ENCODE measurements around the gene TMEM244.
"Not testable (repeated sequence)": the region's sequence is repeated elsewhere in the genome, so short reads cannot be mapped to it uniquely, and the experiment has no call there.

Gene TMEM244

GRCh38 chr6:129852257-129852858 is 8.8 kb downstream of the TMEM244 start:
- Histone ChIP-seq H3K9me3 (ENCODE audit: control insufficient read depth, insufficient read depth, low read length) (no peaks in the 10 kb centered on the region), H3K9ac (ENCODE audit: low read depth, low read length) (no peak overlapping the region), H3K36me3 (ENCODE audit: insufficient read depth, low read length) (no peaks in the 10 kb centered on the region), H3K4me1 (ENCODE audit: insufficient read depth, low read length) (peaks cover 6% of the 10 kb centered on the region; the same call in 1 of the 2 replicates)

GRCh38 chr6:129849456-129849855 is 11.7 kb downstream of the TMEM244 start:
- no peaks in the 10 kb centered on the region for H3K9me3 ChIP-seq (ENCODE audit: control insufficient read depth, insufficient read depth, low read length)
- no peak overlapping the region for H3K9ac ChIP-seq (ENCODE audit: low read depth, low read length)
- no peaks in the 10 kb centered on the region for H3K36me3 ChIP-seq (ENCODE audit: insufficient read depth, low read length)
- H3K4me1 ChIP-seq (ENCODE audit: insufficient read depth, low read length), result peaks cover 12% of the 10 kb centered on the region; the same call in 1 of the 2 replicates

GRCh38 chr6:129846761-129847160 is 14.4 kb downstream of the TMEM244 start:
- H3K36me3 ChIP-seq (ENCODE audit: insufficient read depth, low read length), result no peaks in the 10 kb centered on the region
- H3K4me1 ChIP-seq (ENCODE audit: insufficient read depth, low read length), result peaks cover 23% of the 10 kb centered on the region
- no peaks in the 10 kb centered on the region for H3K9me3 ChIP-seq (ENCODE audit: control insufficient read depth, insufficient read depth, low read length)
- H3K9ac ChIP-seq (ENCODE audit: low read depth, low read length), result no peak overlapping the region

- H3K9ac ChIP-seq (ENCODE audit: low read depth, low read length), result no peak overlapping the region
- H3K36me3 ChIP-seq (ENCODE audit: insufficient read depth, low read length), result no peaks in the 10 kb centered on the region
- H3K4me1 ChIP-seq (ENCODE audit: insufficient read depth, low read length), result peaks cover 23% of the 10 kb centered on the region
Measured at GRCh38 chr6:129845696-129846095, 15.4 kb downstream of the TMEM244 start.

GRCh38 chr6:129844118-129844891 is 16.8 kb downstream of the TMEM244 start:
- Histone ChIP-seq H3K9me3 (ENCODE audit: control insufficient read depth, insufficient read depth, low read length) (no peaks in the 10 kb centered on the region), H3K36me3 (ENCODE audit: insufficient read depth, low read length) (no peaks in the 10 kb centered on the region), H3K4me1 (ENCODE audit: insufficient read depth, low read length) (peaks cover 17% of the 10 kb centered on the region), H3K9ac (ENCODE audit: low read depth, low read length) (0 out of 2 replicates have a peak overlapping the region, but pooled peaks have one; percentile 2)

More at GRCh38 chr6:129845696-129846095, 15.4 kb downstream of the TMEM244 start:
- H3K9me3 ChIP-seq (ENCODE audit: control insufficient read depth, insufficient read depth, low read length), result no peaks in the 10 kb centered on the region

GRCh38 chr6:129843573-129843972 is 17.5 kb downstream of the TMEM244 start:
- H3K9ac ChIP-seq (ENCODE audit: low read depth, low read length), result no peak overlapping the region
- H3K36me3 ChIP-seq (ENCODE audit: insufficient read depth, low read length), result no peaks in the 10 kb centered on the region
- H3K9me3 ChIP-seq (ENCODE audit: control insufficient read depth, insufficient read depth, low read length), result no peaks in the 10 kb centered on the region
- H3K4me1 ChIP-seq (ENCODE audit: insufficient read depth, low read length), result peaks cover 17% of the 10 kb centered on the region

- Histone ChIP-seq H3K9ac (ENCODE audit: low read depth, low read length) (no peak overlapping the region), H3K9me3 (ENCODE audit: control insufficient read depth, insufficient read depth, low read length) (no peaks in the 10 kb centered on the region), H3K4me1 (ENCODE audit: insufficient read depth, low read length) (peaks cover 17% of the 10 kb centered on the region), H3K36me3 (ENCODE audit: insufficient read depth, low read length) (no peaks in the 10 kb centered on the region)
Measured at GRCh38 chr6:129842881-129843409, 18.2 kb downstream of the TMEM244 start.

- H3K9me3 ChIP-seq (ENCODE audit: control insufficient read depth, insufficient read depth, low read length), result no peaks in the 10 kb centered on the region
Measured at GRCh38 chr6:129842137-129842536, 19.0 kb downstream of the TMEM244 start.

GRCh38 chr6:129839562-129839961 is 21.6 kb downstream of the TMEM244 start:
- H3K4me1 ChIP-seq (ENCODE audit: insufficient read depth, low read length), result peaks cover 11% of the 10 kb centered on the region; the same call in 1 of the 2 replicates
- not testable (repeated sequence) for H3K9ac ChIP-seq (ENCODE audit: low read depth, low read length); H3K36me3 ChIP-seq (ENCODE audit: insufficient read depth, low read length); H3K9me3 ChIP-seq (ENCODE audit: control insufficient read depth, insufficient read depth, low read length)

More at GRCh38 chr6:129842137-129842536, 19.0 kb downstream of the TMEM244 start:
- H3K4me1 ChIP-seq (ENCODE audit: insufficient read depth, low read length), result peaks cover 17% of the 10 kb centered on the region
- H3K9ac ChIP-seq (ENCODE audit: low read depth, low read length), result no peak overlapping the region
- H3K36me3 ChIP-seq (ENCODE audit: insufficient read depth, low read length), result no peaks in the 10 kb centered on the region

GRCh38 chr6:129835691-129836090 is 25.4 kb downstream of the TMEM244 start:
- Histone ChIP-seq H3K36me3 (ENCODE audit: insufficient read depth, low read length) (no peaks in the 10 kb centered on the region), H3K4me1 (ENCODE audit: insufficient read depth, low read length) (no peaks in the 10 kb centered on the region), H3K9me3 (ENCODE audit: control insufficient read depth, insufficient read depth, low read length) (no peaks in the 10 kb centered on the region; the same call in 1 of the 2 replicates), H3K9ac (ENCODE audit: low read depth, low read length) (no peak overlapping the region)

GRCh38 chr6:129832299-129832698 is 28.8 kb downstream of the TMEM244 start:
- H3K9ac ChIP-seq (ENCODE audit: low read depth, low read length), result no peak overlapping the region
- no peaks in the 10 kb centered on the region for H3K4me1 ChIP-seq (ENCODE audit: insufficient read depth, low read length)
- H3K36me3 ChIP-seq (ENCODE audit: insufficient read depth, low read length), result no peaks in the 10 kb centered on the region
- no peaks in the 10 kb centered on the region; the same call in 1 of the 2 replicates for H3K9me3 ChIP-seq (ENCODE audit: control insufficient read depth, insufficient read depth, low read length)

- no peaks in the 10 kb centered on the region for H3K4me1 ChIP-seq (ENCODE audit: insufficient read depth, low read length)
- H3K36me3 ChIP-seq (ENCODE audit: insufficient read depth, low read length), result no peaks in the 10 kb centered on the region
- H3K9ac ChIP-seq (ENCODE audit: low read depth, low read length), result no peak overlapping the region
- H3K9me3 ChIP-seq (ENCODE audit: control insufficient read depth, insufficient read depth, low read length), result no peaks in the 10 kb centered on the region
Measured at GRCh38 chr6:129828229-129828628, 32.9 kb downstream of the TMEM244 start.

GRCh38 chr6:129818251-129818650 is 42.9 kb downstream of the TMEM244 start:
- H3K4me1 ChIP-seq (ENCODE audit: insufficient read depth, low read length), result no peaks in the 10 kb centered on the region
- no peak overlapping the region for H3K9ac ChIP-seq (ENCODE audit: low read depth, low read length)
- H3K36me3 ChIP-seq (ENCODE audit: insufficient read depth, low read length), result no peaks in the 10 kb centered on the region
- H3K9me3 ChIP-seq (ENCODE audit: control insufficient read depth, insufficient read depth, low read length), result no peaks in the 10 kb centered on the region

- H3K4me1 ChIP-seq (ENCODE audit: insufficient read depth, low read length), result no peaks in the 10 kb centered on the region
- H3K9ac ChIP-seq (ENCODE audit: low read depth, low read length), result no peak overlapping the region
- H3K36me3 ChIP-seq (ENCODE audit: insufficient read depth, low read length), result no peaks in the 10 kb centered on the region
- no peaks in the 10 kb centered on the region for H3K9me3 ChIP-seq (ENCODE audit: control insufficient read depth, insufficient read depth, low read length)
Measured at GRCh38 chr6:129817821-129818220, 43.3 kb downstream of the TMEM244 start.

- Histone ChIP-seq H3K9me3 (ENCODE audit: control insufficient read depth, insufficient read depth, low read length) (no peaks in the 10 kb centered on the region), H3K36me3 (ENCODE audit: insufficient read depth, low read length) (no peaks in the 10 kb centered on the region), H3K4me1 (ENCODE audit: insufficient read depth, low read length) (no peaks in the 10 kb centered on the region), H3K9ac (ENCODE audit: low read depth, low read length) (no peak overlapping the region)
Measured at GRCh38 chr6:129817332-129817731, 43.8 kb downstream of the TMEM244 start.
